Astrocyte of the hippocampus (primary cell): ENCODE results near the gene AVPR1A.
A peak's percentile ranks its signal among the peaks of the same experiment; 100 is the strongest.
"Not testable (repeated sequence)": the region's sequence is repeated elsewhere in the genome, so short reads cannot be mapped to it uniquely, and the experiment has no call there.

Experiments
- DNase-seq: peaks from one replicate; pipeline ENCODE4 v3.0.0; 2011; ENCODE audit warnings: low read depth, low spot score

The AVPR1A gene

DNA sequence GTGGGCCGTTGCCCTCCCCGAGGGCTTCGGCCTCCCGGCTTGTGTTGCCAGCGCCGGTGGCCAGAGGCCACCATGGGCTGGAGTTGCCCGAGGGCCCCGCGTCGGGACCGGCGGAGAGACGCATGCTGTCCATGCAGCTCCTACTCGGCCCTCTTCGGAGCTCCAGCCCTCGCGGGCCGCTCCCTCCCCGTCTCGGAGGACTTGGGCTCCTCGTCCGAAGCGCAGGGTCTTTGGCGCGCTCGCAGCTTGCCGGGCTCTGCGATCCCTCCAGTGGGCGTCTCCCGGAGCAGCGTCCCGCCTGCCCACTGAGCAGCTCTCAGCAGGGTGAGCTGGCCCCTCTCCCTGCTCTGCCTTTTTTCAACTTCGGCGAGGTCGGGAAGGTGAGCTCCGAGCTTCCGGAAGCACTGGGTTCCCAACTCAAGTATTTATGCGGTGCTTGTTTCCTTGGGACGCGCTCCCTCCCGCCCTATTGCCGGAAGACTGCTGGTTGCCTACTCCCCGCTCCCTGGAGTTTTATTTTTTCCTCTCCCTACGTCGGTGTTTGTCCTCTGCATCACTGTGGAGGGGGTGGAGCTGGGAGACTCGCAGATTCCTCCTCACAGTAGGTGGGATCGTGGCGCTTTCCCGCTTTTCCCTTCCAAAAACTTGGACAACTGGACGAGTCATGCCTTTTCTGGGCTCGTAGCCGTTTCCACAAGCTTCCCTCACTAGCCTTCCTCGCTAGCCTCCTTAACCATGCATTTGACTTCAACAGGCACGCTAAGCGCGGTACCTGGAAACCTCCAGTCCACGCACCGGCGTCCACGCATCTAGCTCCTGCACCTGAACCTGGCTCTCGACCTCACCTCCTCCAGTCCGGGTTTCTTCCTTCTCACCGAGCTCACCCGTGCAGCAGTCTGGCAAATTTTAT, at the start of gene AVPR1A:
Gene AVPR1A (minus strand): TSS at position 489 of the 910 bp plus-strand sequence. CDS start 365 bp downstream, at position 124.
- DNase-seq = peak; percentile 42

DNA sequence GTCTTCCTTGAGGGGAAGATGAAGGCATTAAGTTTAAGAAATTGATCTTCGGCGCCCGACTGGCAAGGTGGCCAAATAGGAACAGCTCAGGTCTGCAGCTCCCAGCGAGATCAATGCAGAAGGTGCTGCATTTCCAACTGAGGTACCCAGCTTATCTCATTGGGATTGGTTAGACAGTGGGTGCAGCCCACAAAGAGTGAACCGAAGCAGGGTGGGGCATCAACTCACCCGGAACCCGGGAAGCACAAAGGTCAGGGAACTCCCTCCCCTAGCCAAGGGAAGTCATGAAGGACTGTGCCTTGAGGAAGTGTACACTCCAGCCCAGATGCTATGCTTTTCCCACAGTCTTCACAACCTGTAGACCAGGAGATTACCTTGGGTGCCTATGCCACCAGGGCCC, 45.2 kb upstream of the AVPR1A start:
- DNase-seq = no peak

DNA sequence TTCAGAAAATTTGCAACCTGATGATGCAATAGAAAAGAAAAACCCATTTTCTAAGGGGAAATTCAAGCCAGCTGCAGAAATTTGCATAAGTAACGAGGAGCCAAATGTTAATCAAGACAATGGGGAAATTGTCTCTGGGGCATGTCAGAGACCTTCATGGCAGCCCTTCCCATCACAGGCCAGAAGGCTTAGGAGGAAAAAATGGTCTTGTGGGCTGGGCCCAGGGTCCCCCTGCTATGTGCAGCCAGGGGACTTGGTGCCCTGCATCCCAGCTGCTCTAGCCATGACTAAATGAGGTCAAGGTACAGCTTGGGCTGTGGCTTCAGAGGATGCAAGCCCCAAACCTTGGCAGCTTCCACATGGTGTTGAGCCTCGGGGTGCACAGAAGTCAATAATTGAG, 28.2 kb upstream of the AVPR1A start:
- no peak for DNase-seq

DNA sequence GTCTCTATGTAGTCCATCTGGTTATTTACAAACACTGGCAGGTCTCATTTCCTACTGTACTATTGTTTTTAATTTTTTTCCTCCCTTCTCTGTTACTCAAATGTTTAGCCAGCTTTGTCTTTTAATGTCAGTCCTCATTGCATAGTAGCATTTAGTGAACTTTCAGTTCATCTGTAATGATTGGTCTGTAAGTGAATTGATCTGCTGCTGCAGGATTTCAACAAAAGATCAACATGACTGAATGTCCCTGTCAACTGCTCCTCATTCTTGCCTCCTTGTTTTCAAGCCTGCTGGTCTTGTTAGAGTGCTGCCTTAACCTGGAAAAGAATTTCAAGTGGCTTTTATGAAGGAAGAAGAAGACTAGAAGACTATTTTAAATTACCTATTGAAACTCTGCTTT, 19.3 kb upstream of the AVPR1A start:
- no peak for DNase-seq

DNA sequence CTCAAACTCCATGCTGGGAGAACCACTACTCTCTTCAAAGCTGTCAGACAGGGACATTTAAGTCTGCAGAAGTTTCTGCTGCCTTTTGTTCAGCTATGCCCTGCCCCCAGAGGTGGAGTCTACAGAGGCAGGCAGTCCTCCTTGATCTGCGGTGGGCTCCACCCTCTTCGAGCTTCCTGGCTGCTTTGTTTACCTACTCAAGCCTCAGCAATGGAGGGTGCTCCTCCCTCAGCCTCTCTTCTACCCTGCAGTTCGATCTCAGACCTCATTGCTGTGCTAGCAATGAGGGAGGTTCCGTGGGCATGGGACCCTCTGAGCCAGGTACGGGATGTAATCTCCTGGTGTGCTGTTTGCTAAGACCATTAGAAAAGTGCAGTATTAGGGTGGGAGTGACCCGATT, 16.7 kb upstream of the AVPR1A start:
- not testable (repeated sequence) for DNase-seq

DNA sequence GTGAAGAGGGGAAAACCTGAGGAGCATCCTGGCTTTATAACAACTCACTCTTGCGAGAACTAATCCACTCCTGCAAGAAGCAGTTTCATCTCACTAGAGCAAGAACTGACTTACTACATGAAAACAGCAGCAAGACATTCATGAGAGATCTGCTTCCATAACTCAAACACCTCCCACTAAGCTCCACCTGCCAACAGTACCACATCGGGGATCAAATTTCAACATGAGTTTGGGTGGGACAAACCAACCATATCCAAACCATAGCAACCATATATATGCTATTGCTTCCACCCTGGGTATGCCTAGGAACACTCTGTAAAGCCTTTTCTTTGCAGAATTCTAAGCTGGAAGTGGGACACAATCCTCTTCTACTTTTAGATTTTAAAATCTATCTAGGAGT, 13.9 kb upstream of the AVPR1A start:
- DNase-seq = no peak

DNA sequence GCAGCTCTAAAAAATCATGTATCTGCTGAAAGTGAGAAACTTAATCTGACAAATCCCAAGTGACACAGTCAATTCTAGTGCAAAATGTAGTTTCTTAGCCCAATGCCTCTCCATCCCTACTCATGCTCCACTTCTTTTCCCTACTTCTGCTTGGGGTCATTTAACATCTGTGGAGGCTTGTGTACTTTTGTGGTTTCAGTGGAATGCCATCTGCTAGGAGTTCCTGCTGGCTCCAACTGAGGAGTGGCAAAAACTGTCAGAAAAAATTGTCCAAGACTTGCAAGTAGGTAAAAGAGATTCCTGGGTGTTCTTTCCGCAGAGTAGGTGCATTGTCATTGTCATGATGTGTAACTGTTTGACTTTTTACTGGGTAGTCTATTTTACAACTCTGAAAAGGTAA, 12.5 kb upstream of the AVPR1A start:
- peak; percentile 8 for DNase-seq

DNA sequence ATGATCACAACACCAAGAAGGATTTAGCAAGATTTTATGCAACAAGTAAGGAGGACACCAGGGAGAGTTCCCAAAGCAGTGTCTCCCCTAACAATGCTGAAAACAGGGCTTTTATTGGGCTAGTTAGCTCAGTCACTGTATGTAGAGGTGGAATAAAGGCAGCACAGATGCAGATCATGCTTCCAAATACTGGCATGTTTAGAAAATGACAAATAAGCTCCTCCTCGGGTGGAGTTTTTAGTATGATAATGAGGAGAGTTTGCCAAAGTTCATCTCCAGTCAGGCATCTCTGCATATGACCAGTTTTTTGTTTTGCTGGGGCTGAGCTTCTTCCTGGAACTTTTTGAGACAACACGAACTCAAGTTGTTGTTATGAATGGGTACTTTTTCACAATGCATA, 4.4 kb upstream of the AVPR1A start:
- no peak for DNase-seq

DNA sequence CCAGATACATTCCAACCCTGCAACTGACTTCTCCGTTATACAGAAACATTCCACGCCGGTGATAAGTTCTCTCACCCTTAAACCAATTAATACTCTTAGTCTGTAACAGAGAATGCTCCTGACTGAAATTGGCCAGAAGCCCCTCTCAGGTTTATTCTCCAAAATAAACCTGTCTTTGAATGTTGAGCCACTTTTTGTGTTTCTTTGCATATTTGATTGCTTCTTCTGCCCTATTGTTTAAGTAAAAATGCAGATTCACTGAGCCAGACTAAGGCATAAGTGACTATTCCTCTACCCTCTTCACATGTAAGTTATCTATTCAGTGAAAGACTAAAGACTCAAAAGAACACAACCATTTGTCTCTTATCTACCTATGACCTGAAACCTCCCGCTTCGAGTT, 3.6 kb upstream of the AVPR1A start:
- DNase-seq = no peak

DNA sequence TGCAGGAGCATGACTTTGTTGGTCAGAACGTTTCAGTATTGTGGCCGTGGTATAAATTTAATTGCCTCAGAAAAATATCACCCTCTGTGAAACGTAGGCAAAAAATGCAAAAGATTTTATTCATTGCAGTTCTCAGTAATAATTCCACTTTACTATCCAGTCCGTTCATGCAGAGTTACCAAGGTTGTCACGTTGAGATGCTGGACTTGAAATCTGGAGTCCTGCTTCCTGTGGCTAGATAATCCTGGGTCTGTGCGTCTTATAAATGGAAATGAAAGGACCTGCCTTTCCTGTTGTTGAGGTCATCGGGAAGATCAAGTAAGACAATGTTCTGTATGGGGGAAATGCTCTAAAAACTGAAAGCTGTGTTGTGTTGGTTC, 1.3 kb upstream of the AVPR1A start:
- DNase-seq = no peak

DNA sequence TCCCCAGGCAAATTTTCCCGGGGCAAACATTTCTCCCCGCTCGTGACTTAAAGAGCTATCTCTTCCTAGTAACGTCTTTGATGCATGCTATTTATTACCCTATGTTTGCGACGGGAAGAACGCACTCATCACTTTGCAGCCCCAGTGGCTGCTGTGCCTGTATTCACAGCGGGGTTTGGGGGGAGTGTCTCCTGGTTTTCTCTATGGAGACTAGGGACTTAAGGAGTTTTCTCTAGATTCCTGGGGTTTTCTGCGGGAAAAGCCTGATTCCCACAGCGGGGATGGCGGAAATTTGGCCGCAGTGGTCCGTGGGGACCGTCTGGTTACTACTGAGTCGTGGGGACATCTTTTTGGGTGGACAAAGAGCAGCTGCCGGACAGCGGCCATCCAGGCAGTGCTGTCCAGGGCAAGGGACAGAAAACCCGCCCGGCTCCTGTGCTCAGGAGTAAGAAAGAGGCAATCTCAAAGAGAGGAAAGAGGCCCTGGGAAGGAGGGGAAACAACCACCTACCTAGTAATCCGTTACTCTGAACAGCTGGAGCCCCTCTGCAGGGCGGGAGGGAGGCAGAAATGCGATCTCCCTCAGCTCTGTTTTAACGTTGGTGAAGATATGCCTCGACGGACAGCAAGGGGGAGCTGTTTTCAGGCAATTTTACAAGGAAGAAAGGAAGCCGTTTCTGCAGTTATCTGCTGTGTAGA, 771 bp upstream of the AVPR1A start:
- peak; percentile 69 for DNase-seq

DNA sequence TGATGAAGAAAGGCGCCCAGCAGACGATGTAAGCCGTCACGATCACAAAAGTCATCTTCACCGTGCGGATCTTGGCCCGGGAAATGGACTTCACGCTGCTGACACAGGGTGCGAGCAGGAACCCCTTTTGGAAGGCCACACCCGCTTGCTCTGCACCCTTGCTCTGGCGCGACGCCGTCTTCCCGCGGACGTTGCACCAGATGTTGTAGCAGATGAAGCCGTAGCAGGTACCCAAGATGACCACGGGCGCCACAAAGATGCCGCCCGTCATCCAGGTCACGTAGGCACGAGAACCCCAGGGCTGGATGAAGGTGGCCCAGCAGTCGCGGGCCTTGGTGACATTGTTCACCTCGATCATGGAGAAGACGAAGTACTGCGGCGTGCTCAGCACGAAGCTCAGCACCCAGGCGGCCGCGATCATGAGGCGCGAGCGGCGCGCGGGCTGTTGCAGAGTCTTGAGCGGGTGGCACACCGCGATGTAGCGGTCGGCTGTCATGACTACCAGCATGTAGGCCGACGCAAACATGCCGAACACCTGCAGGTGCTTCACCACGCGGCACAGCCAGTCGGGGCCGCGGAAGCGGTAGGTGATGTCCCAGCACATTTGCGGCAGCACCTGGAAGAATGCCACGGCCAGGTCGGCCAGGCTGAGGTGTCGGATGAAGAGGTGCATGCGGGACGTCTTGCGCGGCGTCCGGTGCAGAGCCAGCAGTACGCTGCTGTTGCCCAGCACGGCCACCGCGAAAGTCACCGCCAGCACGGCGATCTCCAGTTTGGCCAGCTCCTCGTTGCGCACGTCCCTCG, 890 bp downstream of the AVPR1A start:
- peak; percentile 1 for DNase-seq

DNA sequence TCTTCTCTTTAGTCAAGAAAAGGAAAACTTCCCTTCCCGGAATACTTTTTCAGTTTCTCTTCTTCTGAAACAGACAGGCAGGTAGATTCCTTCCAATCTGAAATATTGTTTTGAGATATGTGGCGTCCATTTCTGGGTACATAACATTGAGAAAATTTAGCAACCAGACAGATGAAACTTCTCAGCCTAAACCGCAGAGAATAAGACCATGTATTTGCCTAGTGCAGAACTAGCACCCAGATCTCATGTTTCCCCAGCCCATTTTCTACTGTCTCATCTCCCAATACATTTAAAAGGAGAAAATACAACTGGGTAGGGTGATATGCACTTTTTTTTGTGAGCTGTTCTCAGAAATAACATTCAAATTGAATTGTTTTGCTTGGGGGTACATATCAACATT, 6.4 kb downstream of the AVPR1A start:
- DNase-seq = no peak

DNA sequence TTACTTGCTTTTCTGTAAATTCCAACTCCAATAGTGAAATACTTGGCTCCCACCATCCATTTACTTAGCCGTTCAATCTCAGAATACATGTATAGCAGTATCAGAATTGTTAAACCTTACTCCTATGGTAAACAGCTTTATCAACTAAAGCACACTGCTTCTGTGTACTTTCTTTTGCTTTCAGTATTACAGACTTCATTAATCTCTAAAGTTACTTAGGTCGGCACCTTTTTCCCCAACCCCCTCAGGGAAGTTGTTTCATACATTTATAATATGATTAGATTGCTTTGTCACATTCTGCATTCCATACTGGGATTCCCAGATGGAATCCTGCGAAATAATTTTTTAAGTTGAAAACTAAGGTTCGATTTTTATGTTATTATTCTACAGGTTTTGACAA, 12.5 kb downstream of the AVPR1A start:
- DNase-seq = no peak

DNA sequence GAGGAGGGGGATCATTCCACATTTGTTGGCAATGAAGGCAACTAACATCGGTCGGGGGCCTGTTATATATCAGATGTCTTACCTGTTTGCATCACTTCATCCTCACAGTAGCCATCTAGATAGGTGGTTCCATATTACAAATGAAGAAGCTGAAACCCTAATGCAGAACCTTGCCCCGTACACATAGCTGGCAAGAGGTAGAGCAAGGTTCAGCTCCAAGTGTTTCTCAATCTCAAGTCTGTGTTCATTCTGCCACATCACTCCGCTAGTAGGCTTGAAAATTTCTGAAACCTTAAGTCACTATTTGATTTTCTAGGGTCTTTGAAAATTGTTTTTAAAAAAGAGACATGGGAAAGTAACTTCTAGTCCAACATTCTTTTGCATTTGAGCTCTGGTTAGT, 17.0 kb downstream of the AVPR1A start:
- no peak for DNase-seq

DNA sequence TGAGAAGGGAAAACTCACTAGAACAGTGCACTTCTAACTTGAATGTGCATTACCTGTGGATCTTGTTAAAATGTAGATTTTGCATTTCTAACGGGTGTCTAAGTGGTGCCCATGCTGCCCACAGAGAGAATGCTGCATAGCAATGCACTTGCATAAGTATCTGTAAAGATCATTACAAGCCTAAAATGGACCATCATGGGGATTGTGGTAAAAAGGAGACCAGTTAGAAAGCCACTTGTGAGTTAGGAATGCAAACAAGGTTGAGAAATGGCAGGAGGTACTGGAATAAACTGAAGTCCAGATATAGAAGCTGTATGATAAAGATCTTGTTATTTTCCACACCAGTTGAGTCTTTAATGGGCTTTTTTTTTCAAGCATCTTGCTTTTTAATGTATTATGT, 18.8 kb downstream of the AVPR1A start:
- no peak for DNase-seq

DNA sequence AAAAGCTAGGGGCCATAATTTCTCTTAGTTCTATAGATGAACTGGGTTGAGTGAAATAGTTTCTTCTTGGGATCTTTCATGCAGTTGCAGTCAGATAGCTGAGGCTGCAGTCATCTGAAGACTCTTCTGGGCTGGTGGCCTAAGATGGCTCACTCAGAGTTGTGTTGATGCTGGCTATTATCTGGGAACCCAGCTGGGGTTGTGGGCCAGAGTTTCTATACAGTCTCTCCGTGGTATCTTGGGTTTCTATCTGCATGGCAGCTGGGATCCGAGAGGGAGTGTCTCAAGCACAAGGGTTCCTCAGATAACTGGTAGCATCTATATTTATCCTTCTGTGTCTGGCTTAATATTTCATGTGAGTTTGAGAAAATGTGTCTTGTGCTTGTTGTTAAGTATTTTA, 21.1 kb downstream of the AVPR1A start:
- no peak for DNase-seq

DNA sequence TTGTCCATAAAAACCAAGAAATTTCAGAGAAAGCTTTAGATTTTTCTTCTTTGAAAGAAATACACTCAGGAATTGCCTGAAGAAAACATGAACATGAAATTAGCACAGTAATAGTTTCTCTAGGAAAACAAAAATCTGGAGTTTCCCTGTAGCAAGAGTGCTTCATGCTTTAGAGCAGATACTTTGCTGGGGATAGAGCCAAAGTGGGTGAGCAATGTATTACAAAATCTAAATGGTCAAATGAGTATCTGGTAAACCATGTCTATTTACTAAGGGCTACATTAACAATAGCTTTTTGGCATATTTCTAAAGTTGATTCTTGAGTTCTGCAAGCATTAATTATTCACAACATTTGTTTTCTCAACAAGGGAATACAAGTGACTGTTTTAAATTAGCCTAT, 26.2 kb downstream of the AVPR1A start:
- no peak for DNase-seq

DNA sequence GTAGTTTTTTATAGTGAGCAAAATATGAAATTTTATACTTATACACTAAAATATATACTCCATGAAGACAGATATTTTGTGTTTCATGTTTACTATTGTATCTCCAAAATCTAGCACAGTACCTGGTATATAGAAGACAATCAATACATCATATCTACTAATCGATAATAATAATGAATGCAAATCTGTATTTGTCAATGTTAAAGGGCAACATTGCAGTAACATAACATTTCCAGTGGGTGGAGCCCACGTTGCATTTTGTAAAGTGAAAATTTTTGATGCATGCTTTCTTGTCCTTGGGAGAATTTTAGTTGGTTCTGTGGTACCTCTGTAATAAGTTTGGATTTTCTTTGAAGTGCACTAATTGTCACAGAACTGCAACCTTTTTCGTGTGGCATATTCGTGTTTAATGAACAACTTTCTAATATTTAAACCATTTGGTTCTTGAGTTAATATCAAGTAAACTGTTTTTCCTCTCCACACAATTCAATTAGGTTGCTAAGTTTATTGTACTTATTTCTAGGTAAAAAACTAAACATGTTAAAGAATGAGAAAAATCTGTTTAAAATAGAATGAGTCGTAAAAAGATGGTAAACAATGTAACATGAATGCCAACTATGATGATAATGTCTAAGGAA, 47.4 kb downstream of the AVPR1A start:
- peak; percentile 41 for DNase-seq

DNA sequence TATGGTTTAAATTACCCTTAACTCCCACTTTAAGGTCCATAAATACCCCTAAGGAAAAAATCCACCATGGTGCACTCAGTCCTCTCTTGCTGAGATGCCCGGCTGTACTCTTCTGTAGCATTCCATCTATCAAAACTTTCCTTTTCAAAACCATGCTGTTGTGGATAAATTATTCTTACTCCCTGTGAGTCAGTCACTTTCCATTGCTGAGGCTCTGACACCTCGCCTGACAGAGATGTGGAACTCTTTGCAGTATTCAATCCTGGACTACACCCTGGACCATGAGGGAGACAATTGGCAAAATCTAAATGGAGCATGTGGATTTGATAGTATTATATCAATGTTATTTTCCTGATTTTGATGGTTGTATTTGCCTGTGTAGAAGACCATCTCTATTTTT, 49.1 kb downstream of the AVPR1A start:
- DNase-seq = no peak

DNA sequence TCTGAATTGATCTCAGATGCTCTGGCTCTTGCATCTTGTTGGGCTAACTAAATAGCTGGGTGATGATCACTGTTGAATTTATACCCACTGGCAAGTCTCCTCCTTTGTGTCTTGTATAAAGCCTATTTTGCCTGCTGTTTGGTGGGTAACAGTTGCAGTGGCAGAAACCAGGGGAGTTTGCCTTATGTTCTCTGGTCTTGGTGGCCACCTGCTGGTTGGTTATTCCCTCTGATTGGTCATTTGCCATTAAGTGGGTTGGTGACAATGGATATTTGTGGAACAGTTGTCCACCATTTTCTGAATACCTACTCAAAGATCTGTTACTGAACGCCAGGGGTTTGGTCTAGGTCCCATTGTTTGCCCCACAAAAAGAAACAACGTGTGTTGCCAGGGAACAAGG, 52.1 kb downstream of the AVPR1A start:
- peak; percentile 5 for DNase-seq
